Measurements from ENCODE around the gene ZDHHC24. TPM values are rescaled to one million over a fixed set of nuclear protein-coding genes. Genes with fewer than 3 reads are reported as not detected.

ZDHHC24 gene
- total RNA-seq, 1 experiment from 2014 or later, result 10.5 TPM

GRCh38 chr11:66542362-66542761, 3.5 kb downstream of the ZDHHC24 start (continued):
- TF ChIP-seq ZBTB33 (IDR thresholded peaks at IDR 0.05; ENCODE audit: extremely low read depth, insufficient replicate concordance, low read length), result no peak
- TF ChIP-seq, protein P1, sequence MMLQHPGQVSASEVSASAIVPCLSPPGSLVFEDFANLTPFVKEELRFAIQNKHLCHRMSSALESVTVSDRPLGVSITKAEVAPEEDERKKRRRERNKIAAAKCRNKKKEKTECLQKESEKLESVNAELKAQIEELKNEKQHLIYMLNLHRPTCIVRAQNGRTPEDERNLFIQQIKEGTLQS (IDR thresholded peaks at IDR 0.05), result no peak
- TF ChIP-seq EZH2 (IDR thresholded peaks at IDR 0.05), result no peak
- no peak for TF ChIP-seq POLR2A (IDR thresholded peaks at IDR 0.05; ENCODE audit: borderline replicate concordance, extremely low read depth, insufficient read depth, insufficient read length)
- TF ChIP-seq SRF (IDR thresholded peaks at IDR 0.05; ENCODE audit: low read depth), result no peak
- no peak for TF ChIP-seq EZH2phosphoT487 (IDR thresholded peaks at IDR 0.05; ENCODE audit: borderline replicate concordance)

- H2AFZ ChIP-seq (ENCODE audit: low read depth, low read length, poor library complexity, severe bottlenecking), result no peak overlapping the region
- no peaks in the 10 kb centered on the region for H3K36me3 ChIP-seq (ENCODE audit: control insufficient read depth in 1 of 2, insufficient read depth in 2 of 2, low read length in 2 of 2)
- TF ChIP-seq ZNF274 (IDR thresholded peaks at IDR 0.05; ENCODE audit: low read depth, low read length) (no peak), SRF (IDR thresholded peaks at IDR 0.05; ENCODE audit: low read depth) (no peak), YY1 (IDR thresholded peaks at IDR 0.05; ENCODE audit: extremely low read depth, insufficient replicate concordance, low read depth, low read length) (no peak), SP1 (IDR thresholded peaks at IDR 0.05; ENCODE audit: low read depth) (no peak), EGR1 (IDR thresholded peaks at IDR 0.05; ENCODE audit: low read depth) (no peak), ELF1 (IDR thresholded peaks at IDR 0.05; ENCODE audit: borderline replicate concordance, low read depth) (no peak), RAD21 (IDR thresholded peaks at IDR 0.05; ENCODE audit: low read depth) (no peak), FOSL1 (IDR thresholded peaks at IDR 0.05; ENCODE audit: low read depth) (no peak), EZH2phosphoT487 (IDR thresholded peaks at IDR 0.05; ENCODE audit: borderline replicate concordance) (no peak), SIN3A (IDR thresholded peaks at IDR 0.05; ENCODE audit: low read depth) (no peak), TCF7L2 (IDR thresholded peaks at IDR 0.05; ENCODE audit: borderline replicate concordance, extremely low read depth, insufficient read depth, insufficient read length) (no peak), CEBPB (IDR thresholded peaks at IDR 0.05; ENCODE audit: low read depth) (no peak), MAX (IDR thresholded peaks at IDR 0.05) (no peak), JUND (IDR thresholded peaks at IDR 0.05) (no peak), CTCF (IDR thresholded peaks at IDR 0.05 in 2 of 3, conservative IDR thresholded peaks at IDR 0.05 in 1 of 3; ENCODE audit: borderline replicate concordance in 1 of 3, insufficient read depth in 1 of 3, low read depth in 2 of 3, low read length in 2 of 3) (no peak), POLR2A (IDR thresholded peaks at IDR 0.05; ENCODE audit: borderline replicate concordance, extremely low read depth, insufficient read depth, insufficient read length) (no peak)
- no peak for DNase-seq (ENCODE audit: low read depth, low spot score)
- ChIA-PET POLR2A (no interaction called here), CTCF (no interaction called here), RAD21 (ENCODE audit: low non-redundant PET in 1 of 2, low total read pairs in 2 of 2, uncharacterized antibody in 2 of 2, unreplicated experiment in 2 of 2) (no interaction called here)
- no peak overlapping the region for H3K9ac ChIP-seq (ENCODE audit: low read length)
- H3K9me2 ChIP-seq (ENCODE audit: insufficient read depth), result no peaks in the 10 kb centered on the region
- no peak overlapping the region for H3K27ac ChIP-seq (ENCODE audit: low read depth, low read length)
- ATAC-seq, result no peak
- H3K79me2 ChIP-seq (ENCODE audit: insufficient read depth, low read length), result no peaks in the 10 kb centered on the region
- no peaks in the 10 kb centered on the region for H4K20me1 ChIP-seq (ENCODE audit: insufficient read depth)
- H3K4me1 ChIP-seq (ENCODE audit: control insufficient read depth in 1 of 2, insufficient read depth in 2 of 2, low read length in 2 of 2), result peaks cover 0 to 12% of the 10 kb centered on the region in 2 experiments; a peak in 2 of 4 replicates
- no peak overlapping the region for H3K4me3 ChIP-seq (replicated peaks in 1 of 2; ENCODE audit: low read depth in 1 of 2, low read length in 2 of 2)
- no peak overlapping the region for H3K4me2 ChIP-seq (ENCODE audit: low read length)
- no peaks in the 10 kb centered on the region for H3K27me3 ChIP-seq (ENCODE audit: insufficient read depth, low read length)
- H3K9me3 ChIP-seq (ENCODE audit: control insufficient read depth in 1 of 2, insufficient read depth in 1 of 2, low read depth in 1 of 2, low read length in 2 of 2), result no peaks in the 10 kb centered on the region
- intact Hi-C loops (cut with micrococcal nuclease), result no loop called here
- no TSS peak for BruUV-seq (replicated peaks)
Observed at GRCh38 chr11:66541892-66542291, 4.0 kb downstream of the ZDHHC24 start.

Data from HCT116 (cell line).